NB4 (cell line): ENCODE data around the gene IL17C.

Source experiments
- DNase-seq: peaks from one replicate; pipeline ENCODE4 v3.0.0; 2010; ENCODE audit warnings: low read depth
- H3K4me3 ChIP-seq: one replicate; pipeline ENCODE4 v1.5.1; 2011; ENCODE audit warnings: mild to moderate bottlenecking, low read depth, low read length, moderate library complexity
- MAX ChIP-seq: IDR thresholded peaks from 2 replicates; pipeline ENCODE4 v1.6.1; 2011; ENCODE audit warnings: low read depth, low read length
- MYC ChIP-seq: IDR thresholded peaks from 2 replicates; pipeline ENCODE4 v1.6.1; 2011; ENCODE audit warnings: low read depth, low read length
- POLR2A ChIP-seq: IDR thresholded peaks from 2 replicates; pipeline ENCODE4 v1.6.1; 2011; ENCODE audit warnings: mild to moderate bottlenecking; ENCODE audit not compliant: insufficient read length; ENCODE audit errors: extremely low read depth
- TF ChIP-seq, protein P1 (sequence below): IDR thresholded peaks from one replicate; pipeline ENCODE4 v1.5.1; 2012; ENCODE audit warnings: low read depth, low read length

The IL17C gene

DNA sequence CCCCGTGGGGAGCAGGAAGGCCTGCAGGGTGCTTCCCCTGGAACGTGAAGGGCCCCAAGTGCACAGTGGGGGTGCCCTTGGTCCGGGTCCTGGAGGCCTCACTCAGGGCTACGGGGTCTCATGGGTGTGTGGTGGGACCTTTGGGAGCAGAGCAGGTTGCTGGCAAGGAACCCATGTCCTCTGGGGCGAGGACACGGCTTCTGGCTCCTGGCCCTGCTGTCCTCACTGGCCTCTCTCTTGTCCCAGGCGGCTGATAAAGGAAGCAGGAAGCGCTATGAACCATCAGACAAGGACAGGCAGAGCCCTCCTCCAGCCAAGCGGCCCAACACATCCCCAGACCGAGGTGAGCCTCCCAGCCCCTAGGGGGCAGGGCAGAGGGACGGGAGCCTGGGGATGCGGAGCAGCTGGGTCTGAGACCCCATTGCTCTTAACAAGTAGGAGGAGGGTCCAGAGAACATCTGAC lies 9.8 kb upstream of the IL17C start:
- peak; percentile 66 for DNase-seq
- H3K4me3 ChIP-seq = no peak overlapping the region
- no peak for TF ChIP-seq POLR2A
- TF ChIP-seq, protein P1, sequence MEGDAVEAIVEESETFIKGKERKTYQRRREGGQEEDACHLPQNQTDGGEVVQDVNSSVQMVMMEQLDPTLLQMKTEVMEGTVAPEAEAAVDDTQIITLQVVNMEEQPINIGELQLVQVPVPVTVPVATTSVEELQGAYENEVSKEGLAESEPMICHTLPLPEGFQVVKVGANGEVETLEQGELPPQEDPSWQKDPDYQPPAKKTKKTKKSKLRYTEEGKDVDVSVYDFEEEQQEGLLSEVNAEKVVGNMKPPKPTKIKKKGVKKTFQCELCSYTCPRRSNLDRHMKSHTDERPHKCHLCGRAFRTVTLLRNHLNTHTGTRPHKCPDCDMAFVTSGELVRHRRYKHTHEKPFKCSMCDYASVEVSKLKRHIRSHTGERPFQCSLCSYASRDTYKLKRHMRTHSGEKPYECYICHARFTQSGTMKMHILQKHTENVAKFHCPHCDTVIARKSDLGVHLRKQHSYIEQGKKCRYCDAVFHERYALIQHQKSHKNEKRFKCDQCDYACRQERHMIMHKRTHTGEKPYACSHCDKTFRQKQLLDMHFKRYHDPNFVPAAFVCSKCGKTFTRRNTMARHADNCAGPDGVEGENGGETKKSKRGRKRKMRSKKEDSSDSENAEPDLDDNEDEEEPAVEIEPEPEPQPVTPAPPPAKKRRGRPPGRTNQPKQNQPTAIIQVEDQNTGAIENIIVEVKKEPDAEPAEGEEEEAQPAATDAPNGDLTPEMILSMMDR = peak; percentile 60

DNA sequence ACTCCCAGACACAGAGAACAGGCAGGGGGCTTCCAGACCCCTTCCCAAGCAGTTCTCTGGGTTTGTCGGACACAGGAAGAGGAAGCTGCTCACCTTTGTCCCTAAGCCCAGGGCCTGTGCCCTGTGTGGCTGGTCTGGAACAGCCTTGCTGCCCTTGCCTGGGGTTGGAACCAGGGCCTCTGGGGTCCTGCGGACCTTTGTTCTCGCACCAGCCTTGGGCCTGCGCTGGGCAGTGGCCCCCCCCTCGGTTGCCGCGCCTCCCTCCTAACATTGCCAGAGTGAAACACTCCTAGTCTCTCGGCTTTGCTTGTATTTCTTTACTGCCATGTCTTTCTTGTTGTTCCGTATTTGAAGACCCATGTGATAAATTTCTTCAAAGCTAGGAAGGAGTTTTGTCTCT lies 8.5 kb upstream of the IL17C start:
- DNase-seq = no peak
- TF ChIP-seq POLR2A = no peak
- TF ChIP-seq, protein P1 = no peak
- no peak for TF ChIP-seq MAX
- TF ChIP-seq MYC = no peak
- no peak overlapping the region for H3K4me3 ChIP-seq

DNA sequence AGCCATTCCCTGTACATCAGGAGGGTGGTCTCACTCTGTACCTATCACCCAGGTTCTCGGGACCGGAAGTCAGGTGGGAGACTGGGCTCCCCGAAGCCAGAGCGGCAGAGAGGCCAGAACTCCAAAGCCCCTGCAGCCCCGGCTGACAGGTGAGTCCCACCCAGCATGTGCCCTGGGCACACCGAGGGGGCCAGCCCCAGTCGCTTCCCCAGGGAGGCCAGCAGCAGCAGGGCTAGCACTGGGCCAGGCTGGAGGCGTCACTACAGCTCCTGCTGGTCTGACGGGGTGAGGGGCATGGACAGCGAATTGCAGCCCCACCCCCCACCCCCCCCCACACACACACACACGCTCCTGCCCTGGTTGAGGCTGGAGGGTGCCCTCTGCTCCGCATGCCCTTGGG lies 7.9 kb upstream of the IL17C start:
- TF ChIP-seq MYC = no peak
- TF ChIP-seq MAX = no peak
- DNase-seq = no peak
- H3K4me3 ChIP-seq = no peak overlapping the region

DNA sequence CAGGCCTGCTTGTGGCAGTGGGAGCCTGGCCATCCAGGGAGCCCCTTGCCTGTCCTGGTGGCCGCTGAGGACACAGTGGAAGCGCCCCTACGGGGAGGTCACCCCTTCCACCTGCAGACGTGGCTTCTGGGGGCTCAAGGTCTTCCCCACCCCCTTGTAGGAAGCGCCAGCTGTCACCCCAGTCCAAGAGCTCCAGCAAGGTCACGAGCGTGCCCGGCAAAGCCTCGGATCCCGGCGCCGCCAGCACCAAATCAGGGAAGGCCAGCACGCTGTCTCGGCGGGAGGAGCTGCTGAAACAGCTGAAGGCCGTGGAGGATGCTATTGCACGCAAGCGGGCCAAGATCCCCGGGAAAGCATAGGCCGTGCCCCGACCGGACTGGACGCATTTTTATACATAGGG lies 7.4 kb upstream of the IL17C start:
- no peak for DNase-seq
- TF ChIP-seq MAX (no peak), MYC (no peak), POLR2A (no peak)
- TF ChIP-seq, protein P1 = no peak
- H3K4me3 ChIP-seq = no peak overlapping the region

DNA sequence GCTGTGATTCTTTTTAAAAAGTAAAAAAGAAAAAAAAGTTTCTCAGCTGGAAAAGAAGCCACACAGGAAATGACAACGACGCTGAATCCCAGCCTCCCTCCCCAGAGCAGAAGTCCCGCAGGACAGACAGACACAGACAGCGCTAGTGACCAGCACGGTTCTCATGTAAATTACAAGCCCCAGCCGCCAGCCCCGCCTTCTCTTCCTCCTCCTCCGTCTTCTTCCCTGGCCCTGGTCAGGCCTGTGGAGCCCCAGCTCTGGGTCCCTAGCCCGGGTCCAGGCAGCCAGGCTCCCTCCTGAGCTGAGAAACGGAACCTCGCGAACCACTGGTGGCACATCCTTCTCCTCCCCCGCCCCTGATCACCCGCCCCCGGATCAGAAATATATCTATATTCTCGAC lies 7.0 kb upstream of the IL17C start:
- no peak overlapping the region for H3K4me3 ChIP-seq
- TF ChIP-seq MAX (no peak), MYC (no peak), POLR2A (no peak)
- TF ChIP-seq, protein P1 = no peak
- DNase-seq = no peak

DNA sequence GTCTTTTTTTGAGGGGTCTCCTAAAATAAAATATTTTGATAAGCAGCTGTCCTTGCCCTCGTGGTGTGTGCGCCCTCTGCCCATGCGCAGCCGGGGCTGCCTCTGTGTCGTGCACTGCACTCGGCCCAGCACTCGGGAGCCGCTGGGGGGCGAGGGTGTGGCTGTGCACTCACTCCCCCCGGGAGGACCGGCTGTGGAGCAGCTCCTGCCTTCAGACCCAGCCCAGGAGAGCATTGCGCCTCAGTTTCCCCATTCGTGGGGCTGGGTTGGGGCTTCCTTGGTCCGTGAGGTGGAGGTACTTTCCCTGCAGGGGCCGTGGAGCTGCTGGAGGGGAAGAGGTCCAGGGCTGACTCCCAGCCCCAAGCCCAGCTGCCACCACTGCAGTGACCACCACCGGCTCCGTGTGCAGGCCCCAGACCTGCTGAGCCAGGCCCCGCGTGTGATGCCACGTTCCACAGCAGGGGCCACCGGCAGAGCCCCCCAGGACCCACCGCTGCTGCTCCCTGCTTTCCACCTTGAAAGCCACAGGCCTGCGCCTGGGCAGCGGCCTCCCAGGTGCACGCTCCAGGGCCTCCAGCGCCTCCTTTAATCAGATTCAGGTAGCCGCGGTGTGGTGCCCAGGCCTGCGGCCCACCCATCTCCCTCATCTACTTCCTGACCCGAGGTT lies 6.3 kb upstream of the IL17C start:
- DNase-seq = no peak
- H3K4me3 ChIP-seq = no peak overlapping the region
- TF ChIP-seq, protein P1 = no peak
- TF ChIP-seq POLR2A = no peak
- TF ChIP-seq MYC = no peak
- no peak for TF ChIP-seq MAX
